HG03342 (cell line): ENCODE data around the gene SIRPG.
"Not testable (repeated sequence)": the region's sequence is repeated elsewhere in the genome, so short reads cannot be mapped to it uniquely, and the experiment has no call there.

Experiments
- ATAC-seq: cut with Tn5 transposase; IDR thresholded peaks from one replicate; pipeline ENCODE4 v1.9.1; 2021; ENCODE audit warnings: mild to moderate bottlenecking, moderate library complexity; ENCODE audit not compliant: unreplicated experiment

The SIRPG gene

DNA sequence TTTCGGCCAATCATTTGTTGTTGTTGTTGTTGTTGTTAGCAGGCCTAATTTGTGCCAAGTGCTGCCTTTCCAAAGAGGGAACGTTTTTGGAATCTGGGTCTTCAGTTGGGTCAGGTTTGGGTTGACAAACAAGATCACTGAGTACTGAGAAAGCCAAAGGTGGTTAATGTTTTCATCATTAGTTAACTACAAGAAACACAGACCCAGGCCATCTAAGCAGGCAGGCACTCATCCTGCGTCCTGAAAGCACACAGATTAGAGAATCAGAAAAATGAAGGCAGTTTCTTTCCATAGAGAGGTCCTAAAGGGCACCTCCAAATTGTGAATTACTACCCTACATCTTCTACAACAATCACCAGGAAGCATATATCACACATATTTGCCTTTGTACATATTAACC is 15.1 kb upstream of the SIRPG start:
- ATAC-seq, result no peak

DNA sequence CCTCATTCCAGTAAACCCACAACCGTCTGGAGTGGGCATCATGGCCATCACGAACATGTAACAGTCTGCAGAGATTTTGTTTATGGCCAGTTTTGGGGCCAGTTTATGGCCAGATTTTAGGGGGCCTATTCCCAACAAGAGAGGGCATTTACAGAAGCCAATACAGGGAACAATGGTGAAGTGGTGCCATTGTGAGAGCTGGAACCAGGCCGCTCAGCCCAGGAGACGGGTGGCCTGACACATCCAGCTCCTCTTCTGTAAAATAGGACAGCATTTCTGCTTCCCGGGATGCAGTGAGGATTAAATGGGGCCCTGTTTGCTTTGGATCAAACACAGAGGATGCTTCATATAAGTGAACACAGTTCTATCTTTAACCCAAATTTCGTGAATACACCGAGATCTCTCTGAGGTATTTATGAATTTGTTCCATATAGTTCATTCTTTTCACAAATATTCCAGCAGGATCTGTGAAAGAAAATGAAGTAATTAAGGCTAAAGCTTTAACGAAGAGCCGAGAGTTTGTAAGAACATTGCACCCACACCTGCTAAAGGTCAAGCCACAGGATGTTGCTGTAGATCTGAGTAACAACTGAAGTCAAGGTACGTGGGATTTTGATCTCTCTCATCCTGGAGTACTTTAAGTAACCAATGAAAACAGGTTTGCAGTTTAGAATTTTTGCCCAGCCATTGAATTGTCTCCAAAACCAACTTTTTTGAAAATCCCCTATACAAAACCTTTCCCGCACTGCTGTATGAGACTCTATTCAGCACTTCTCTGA is 14.5 kb upstream of the SIRPG start:
- no peak for ATAC-seq

DNA sequence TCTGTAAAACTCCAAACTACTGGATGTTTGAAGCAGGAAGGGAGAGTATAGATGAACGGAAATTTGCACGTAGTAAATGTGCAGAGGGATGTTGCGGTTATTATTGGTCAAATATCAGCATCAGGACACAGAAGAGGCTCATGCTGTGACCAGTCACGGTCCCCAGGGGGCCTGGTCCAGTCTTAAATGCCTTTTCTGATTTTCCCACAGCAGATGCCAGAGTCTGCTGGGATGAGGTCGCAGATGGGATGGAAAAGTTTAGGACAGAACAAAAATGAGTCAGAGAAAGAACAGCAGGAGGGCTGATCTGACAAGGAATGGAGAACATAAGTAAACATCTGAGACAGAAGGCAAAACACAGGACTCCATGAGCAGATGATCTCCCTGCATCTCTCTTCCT is 11.7 kb upstream of the SIRPG start:
- no peak for ATAC-seq

DNA sequence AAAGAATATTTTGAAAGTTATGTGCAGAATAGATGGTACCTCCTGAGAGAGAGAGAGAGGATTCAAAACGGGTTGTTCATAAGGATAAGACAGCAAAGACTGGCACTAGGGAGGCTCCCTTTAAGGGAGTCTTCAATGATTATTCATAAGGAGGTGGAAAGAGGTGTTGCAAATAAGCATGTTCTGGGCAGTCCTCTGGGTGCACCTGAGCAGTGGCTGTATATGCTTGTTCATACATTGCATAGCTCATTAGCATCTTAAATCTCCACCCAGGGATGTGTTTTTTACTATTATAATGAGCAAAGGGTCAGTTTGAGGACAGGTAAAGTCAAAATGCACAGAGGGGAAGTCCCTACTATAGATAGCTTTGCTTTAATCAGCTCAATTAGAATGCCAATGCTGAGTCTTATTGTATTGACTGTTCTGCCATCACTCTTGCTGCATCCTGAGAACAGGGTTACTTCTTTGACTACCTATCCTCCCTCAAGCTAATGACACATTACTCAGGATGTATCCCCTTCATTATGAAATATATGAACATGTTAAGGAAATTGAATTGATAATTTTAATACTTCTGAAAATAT is 10.0 kb upstream of the SIRPG start:
- no peak for ATAC-seq

DNA sequence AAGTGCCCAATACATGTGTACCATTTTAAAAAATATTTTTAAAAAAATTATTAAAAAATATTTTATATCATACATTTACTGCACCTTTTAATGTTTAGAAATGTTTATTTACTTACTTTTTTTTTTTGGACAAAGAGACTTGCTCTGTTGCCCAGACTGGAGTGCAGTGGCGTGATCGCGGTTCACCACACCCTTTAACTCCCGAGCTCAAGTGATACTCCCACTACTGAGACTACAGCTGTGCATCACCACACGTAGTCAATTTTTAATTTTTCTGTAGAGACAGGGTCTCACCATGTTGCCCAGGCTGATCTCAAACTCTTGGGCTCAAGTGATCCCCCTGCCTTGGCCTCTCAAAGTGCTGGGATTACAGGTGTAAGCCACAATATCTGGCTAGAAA is 9.2 kb upstream of the SIRPG start:
- no peak for ATAC-seq

DNA sequence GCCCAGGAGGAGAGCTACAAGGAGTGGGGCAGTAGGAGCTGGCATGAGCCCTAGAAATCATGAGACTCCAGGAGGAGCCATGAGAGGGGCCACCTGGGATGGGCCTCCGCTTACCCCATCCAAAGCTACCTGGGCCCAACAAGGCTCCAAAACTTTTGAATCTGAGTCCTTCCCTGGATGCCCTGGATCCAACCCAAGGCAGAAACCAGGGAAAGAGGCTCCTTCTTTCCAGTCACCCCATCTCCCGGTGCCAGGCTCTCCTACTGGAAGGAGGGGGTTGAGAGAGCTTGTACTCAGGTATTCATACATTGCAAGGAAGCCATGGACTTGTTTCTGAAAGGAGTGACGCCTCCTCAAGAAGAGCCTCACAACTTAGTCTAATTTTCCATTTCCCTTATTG is 7.8 kb upstream of the SIRPG start:
- no peak for ATAC-seq

DNA sequence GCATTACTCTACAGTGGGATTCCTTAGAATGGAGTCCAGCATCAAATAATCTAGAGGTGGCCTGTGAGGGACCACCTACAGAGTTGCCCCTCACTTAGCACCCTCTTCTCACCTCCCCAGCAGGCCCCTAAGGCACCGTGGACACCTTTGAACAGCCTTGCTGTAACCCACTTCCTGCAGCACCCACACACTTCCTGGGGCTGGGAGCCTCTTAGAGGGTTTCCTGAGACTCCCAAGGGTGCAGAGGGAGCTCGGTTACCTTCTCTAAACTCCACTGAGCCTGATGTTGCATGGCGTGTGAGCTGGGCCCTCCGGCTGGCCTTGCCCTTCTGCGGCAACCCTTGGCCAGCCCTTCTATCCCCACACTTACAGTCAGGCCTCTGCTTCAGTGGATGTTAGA is 7.3 kb upstream of the SIRPG start:
- ATAC-seq, result no peak

DNA sequence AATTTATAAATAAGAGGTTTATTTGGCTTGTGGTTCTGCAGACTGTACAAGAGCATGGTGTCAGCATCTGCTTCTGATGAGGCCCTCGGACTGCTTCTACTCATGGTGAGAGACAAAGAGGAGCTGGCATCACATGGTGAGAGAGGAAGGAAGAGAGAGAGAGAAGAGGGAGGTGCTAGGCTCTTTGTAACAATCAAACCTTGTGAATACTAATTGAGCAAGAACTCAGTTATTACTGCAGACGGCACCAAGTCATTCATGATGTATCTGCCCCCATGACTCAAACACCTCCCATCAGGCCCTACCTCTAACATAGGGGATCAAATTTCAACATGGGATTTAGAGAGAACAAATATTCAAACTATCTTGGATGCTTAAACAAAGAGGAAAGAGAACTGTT is 6.3 kb upstream of the SIRPG start:
- ATAC-seq, result no peak

DNA sequence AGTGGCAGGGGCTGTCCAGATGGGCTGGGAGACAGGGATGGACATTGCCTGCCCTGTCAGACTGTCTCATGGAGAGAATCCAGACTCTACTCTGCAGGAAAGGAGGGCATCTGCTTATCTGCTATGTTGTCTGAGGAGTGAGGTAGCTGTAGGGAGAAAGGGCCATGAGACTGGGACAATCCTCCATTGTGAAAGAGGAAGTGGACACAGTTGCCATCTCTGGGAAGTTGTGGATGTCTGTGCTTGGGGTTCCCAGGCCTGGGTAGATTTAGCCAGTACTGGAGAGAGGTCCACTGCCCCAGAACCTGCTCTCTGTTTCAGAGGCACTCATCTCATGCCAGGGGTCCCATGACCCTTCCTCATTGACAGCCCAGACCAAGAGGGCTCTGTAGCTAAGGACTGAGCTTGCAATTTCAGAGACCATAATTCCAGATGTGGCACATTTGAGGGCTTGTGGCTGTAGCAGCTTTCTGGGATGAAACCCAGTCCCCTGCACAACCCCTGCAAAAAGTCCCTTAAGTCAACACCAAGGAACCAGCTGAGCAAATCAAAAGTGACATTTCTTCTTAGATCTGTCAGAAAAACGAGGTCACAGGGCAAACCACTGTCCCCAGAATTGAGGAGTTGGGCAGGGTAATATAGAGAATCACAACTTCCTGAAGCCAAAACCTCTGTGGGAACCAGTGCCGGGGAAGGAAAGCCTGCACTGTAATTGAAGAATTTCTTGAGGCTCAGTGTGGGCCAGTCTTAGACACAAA is 4.1 kb upstream of the SIRPG start:
- ATAC-seq, result no peak

DNA sequence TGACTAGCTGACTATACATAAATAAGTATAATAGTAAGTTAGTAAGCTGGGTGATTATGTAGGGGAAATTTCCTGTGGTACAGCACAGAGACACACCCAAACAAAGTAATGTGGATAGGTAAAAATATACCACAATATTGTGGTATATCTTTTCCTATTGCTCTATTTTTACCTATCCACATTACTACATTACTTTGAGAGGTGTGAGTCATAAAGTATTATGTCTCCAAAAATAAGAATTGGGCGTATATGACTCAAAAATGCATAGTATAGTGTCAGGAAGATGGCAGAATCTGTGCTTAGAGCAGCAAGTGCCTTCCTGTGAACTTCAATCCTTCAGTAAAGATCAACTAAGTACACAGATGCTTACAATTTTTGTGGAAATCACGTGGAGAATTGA is 2.7 kb upstream of the SIRPG start:
- ATAC-seq, result no peak

DNA sequence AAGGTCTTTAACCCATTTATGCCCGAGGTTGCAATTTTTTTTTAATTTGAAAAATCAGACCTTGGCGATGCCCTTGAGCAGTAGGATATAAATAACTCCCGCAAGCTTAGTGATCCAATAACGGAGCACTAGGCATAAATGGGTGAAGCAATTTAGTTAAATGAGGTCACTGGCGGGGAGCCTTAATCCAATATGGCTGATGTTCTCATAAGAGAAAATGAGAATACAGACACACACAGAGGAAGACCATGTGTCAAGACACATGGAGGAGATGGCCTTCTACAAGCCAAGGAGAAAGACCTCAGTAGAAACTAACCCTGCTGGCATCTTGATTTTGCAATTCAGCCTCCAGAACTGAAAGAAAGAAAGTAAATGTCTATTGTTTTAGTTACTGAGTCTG is 735 bp downstream of the SIRPG start:
- no peak for ATAC-seq

DNA sequence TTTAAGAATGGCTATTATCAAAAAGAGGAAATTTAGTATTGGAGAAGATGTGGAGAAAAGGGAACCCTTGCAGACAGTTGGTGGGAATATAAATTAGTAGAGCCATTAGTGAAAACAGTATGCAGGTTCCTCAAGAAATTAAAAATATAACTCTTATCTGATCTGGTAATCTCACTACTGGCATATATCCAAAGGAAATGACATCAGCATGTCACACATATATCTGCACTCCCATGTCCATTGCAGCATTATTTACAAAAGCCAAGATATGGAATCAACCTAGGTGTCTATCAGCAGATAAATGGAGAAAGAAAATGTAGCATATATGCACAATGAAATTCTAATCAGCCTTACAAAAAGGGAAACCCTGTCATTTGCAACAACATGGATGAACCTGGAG is 2.6 kb downstream of the SIRPG start:
- ATAC-seq, result no peak

DNA sequence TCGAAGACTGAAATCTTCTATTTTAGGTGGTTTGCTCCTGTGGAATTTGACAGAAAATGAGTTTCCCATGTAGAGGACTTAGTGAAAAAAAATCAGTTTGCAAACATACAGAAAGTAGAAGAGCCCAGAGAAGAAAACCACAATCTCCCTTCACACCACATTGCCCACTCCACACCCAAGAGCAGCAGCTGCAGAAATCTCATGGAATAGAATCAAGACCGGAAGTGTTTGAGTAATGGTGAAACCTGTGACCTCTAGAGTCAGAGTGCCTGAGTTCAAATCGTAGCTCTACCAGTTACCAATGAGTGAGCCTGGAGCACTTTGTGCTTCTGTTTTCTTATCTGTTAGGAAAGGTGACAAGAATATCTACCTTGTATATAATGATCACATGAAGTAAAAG is 4.6 kb downstream of the SIRPG start:
- ATAC-seq, result no peak

DNA sequence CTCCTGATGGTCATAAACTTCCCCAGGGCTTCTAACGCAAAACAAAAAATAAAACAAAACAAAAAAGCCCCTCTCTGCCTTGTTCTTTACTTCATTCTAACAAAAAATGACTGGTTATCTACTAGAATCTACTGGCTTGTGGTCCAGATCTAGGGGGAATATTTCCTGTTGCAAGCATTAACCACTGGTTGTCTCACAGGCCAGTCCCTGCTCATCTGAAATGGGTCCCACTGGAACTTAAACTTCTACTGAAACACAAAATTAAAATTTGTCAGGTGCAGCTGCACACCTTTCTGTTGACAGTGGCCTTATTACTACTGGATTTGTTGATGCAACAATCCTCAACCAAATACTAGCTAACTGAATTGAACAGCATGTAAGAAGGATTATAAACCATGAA is 5.5 kb downstream of the SIRPG start:
- ATAC-seq, result no peak

DNA sequence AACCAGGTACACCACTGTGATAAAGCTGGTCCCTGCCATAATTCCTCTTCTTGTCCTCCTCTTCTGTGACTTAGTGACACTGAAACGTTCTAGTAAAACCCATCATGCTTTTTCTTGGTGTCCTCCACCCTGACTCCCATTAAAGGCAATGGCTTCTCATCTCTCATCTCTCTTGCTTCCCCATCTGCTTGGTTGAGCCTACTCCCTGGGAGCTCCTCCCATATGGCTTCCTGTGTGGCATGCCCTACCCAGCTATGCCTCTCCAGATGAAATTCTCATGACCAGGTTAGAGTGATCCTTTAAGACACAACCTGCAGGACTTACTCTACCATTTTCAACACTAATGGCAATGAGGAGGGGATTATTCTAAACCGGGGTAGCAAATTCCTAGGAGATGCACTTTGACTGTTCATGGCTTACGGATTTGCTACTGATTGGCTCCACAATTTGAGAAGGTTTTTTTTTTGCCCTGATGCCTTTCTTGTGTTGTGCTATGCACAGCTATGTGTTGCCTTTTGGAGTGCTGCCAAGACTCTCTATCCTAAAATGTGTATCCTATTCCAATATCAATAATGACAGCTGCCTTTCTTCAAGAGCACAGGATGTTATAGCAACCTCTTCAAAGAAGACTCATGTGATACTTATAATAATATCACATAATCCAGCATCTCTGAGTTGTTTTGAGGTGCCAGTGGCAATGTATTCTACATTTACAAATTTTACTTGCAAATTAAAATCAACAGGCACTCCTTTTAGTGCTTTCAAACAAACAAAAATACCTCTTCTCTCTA is 6.1 kb downstream of the SIRPG start:
- ATAC-seq, result no peak

DNA sequence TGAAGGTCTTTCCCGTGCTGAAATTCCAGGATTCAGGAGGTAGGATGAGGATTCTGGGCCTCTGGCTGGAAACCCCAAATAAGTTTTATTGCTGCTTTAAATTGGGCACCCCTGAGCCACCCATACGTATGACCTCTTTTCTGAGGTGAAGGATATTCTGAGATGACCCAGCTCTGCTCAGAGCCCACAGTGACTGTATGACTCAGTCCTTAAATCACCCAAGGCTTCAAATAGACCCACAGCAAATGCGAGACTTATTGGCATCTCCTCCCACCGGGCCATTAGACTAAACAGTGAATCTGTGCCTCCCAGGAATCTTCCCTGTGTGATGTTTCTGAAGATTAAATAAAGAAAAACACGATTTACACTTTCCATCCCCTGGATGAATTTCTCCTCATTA is 9.5 kb downstream of the SIRPG start:
- ATAC-seq, result no peak

DNA sequence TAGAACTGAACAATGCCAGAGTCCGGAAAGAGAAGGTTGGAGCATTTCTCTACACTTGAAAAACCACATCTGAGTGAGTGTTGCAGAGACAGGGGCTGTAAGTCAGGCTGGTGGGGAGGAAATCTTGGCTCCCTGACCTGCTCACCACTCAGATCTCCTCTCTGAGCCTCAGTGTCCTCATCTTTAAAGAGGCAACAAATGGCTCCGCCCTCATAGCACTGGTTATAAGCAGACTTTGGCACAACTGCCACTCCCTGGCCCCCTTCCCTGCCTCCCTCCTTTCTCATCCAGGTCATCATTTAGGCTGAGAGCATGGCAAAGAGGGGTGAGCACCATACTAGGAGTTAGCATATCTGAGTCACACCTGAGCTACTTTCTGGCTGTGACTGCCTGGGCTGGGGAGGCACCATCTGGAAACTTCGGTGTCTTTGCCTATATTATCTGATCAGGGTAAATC is 10.6 kb downstream of the SIRPG start:
- no peak for ATAC-seq

DNA sequence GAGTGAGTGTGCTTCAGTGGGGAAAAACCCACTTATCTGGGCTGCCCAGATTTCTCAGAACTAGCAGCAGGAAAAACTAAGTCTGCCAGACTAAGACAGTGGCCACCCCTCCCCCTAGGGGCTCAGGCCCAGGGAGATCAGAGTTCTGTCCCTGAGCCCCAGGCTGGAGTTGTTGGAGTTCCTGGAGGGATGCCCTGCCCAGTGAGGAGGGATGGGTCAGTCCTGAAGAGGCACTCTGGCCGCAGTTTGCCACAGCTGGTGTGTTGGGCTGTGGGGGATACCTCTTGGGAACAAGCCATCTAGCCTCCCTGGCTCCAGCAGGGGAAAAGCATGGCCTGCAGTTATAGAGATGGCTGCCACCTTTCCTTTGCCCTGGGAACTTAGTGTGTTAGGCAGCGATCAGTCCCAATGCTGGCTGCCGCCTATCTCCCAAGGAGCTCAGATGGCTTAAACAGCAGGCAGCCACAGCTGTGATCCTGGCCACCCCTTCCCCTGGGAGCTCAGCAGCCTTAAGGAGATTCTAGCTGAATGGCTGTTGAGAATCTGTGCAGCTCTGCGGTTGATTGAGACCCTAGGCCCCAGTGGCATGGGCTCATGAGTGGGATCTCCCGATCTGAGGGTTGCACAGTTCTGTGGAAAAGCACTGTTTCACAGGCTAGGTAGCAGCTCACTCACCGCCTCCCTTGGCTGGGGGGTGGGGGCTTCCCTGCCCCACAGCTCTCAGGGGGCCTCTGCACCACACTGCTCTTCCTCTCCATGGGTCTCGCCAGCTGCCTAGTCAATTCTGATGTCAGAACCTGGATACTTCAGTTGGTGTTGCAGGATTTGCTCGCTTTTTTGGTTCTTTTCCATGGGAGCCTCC is 13.2 kb downstream of the SIRPG start:
- no peak for ATAC-seq

DNA sequence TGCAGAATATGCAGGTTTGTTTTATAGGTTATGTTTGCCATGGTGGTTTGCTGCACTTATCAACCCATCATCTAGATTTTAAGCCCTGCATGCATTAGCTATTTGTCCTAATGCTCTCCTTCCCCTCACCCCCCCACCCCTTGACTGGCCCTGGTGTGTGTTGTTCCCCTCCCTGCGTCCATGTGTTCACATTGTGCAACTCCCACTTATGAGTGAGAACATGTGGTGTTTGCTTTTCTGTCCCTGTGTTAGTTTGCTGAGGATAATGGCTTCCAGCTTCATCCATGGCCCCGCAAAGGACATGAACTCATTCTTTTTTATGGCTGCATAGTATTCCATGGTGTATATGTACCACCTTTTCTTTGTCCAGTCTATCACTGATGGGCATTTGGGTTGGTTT is 18.9 kb downstream of the SIRPG start:
- ATAC-seq, result not testable (repeated sequence)

DNA sequence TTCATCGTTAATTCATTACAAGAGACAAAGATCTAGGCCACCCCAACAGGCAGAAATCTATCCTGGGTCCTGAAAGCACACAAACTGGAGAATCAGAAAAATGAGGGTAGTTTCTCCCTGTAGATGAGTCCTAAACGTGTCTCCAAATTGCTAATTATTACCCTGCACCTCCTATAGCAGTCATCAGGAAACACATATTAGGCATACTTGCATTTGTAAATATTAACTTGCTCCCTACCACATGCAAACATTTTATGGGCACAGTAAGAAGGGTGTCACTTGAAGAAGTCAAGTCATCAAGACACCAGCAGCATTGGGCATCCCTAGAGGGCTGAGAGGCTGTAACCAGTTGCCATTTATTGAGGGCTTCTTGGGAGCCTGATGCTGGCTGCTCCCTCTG is 19.8 kb downstream of the SIRPG start:
- ATAC-seq, result no peak
